ENCODE results near the gene FGD4. TPM values are rescaled to one million over a fixed set of nuclear protein-coding genes. Genes with fewer than 3 reads are reported as not detected.

FGD4 gene
- total RNA-seq, 6 experiments from 2014 or later, result 1.9 to 5.6 (median 4.8) TPM

DNA sequence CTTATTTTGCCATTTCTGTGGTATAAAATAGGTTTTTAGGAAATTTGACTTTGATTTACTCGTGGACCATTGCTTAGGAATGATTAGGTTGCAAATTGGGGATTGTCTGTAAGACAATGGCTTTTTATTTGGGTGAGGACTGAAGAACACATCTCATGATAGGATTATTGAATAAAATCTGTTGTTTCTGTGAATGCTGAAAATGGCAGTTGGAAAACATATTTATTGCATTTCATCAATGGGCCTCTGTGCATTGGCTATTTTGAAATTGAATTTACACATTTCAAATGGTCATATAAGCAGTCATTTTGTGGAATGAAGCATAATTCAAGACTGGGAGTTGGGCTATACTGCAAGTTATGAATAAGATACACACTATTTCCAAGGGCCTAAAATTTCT, 46.0 kb downstream of the FGD4 start:
- DNase-seq, result no peak
- peaks cover 8% of the 10 kb centered on the region for H3K27me3 Mint-ChIP-seq (ENCODE audit: insufficient read depth)
- no peaks in the 10 kb centered on the region for H3K9me3 Mint-ChIP-seq
- H3K4me1 Mint-ChIP-seq (ENCODE audit: low read depth), result peaks cover 13% of the 10 kb centered on the region
- H3K36me3 Mint-ChIP-seq (ENCODE audit: low read depth), result no peaks in the 10 kb centered on the region
- H3K4me3 Mint-ChIP-seq, result no peak overlapping the region
- H3K27ac Mint-ChIP-seq, result no peak overlapping the region
- TF ChIP-seq, protein P1, sequence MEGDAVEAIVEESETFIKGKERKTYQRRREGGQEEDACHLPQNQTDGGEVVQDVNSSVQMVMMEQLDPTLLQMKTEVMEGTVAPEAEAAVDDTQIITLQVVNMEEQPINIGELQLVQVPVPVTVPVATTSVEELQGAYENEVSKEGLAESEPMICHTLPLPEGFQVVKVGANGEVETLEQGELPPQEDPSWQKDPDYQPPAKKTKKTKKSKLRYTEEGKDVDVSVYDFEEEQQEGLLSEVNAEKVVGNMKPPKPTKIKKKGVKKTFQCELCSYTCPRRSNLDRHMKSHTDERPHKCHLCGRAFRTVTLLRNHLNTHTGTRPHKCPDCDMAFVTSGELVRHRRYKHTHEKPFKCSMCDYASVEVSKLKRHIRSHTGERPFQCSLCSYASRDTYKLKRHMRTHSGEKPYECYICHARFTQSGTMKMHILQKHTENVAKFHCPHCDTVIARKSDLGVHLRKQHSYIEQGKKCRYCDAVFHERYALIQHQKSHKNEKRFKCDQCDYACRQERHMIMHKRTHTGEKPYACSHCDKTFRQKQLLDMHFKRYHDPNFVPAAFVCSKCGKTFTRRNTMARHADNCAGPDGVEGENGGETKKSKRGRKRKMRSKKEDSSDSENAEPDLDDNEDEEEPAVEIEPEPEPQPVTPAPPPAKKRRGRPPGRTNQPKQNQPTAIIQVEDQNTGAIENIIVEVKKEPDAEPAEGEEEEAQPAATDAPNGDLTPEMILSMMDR (IDR thresholded peaks at IDR 0.05), result no peak

DNA sequence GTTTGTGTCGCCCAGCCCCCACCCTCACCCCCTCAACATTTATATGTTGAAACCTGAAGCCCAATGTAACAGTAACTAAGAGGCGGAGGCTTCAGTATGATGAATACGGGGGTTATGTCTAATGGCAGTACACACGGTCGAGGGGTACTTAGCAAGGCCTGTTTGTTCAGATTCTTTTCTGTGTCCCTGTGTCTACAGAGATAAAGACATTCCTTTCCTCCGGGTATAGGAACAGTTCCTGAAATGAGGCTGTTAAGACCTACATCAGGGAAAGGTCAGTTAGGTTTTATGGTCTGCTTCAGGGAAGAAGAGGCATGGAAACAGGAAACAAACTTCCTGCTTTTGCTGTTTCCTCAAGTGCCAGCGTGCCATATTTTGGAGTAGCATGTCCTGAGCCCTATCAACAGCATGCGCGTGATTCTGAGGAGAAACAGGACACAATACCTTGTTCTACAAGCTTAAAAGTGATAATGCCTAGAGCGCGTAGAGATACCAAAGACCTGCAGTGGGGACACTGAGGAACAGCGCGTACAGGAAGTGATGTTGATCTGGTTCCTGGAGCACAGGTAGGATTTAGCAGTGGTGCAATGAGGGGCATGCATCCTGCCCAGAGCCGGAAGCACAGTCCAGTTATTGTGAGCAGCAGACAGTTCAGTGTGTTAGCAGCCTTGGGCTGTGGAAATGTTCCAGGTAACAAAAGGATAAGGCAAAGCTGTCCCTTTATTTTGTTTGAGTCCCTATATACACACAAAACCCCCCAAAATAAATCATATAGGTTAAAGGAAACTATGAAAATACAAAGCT, 47.2 kb downstream of the FGD4 start:
- H3K9me3 Mint-ChIP-seq, result no peaks in the 10 kb centered on the region
- no peak for DNase-seq
- peaks cover 6% of the 10 kb centered on the region for H3K27me3 Mint-ChIP-seq (ENCODE audit: insufficient read depth)
- TF ChIP-seq, protein P1 (IDR thresholded peaks at IDR 0.05), result no peak
- H3K4me1 Mint-ChIP-seq (ENCODE audit: low read depth), result peaks cover 13% of the 10 kb centered on the region
- no peak overlapping the region for H3K4me3 Mint-ChIP-seq
- H3K27ac Mint-ChIP-seq, result no peak overlapping the region
- H3K36me3 Mint-ChIP-seq (ENCODE audit: low read depth), result no peaks in the 10 kb centered on the region

DNA sequence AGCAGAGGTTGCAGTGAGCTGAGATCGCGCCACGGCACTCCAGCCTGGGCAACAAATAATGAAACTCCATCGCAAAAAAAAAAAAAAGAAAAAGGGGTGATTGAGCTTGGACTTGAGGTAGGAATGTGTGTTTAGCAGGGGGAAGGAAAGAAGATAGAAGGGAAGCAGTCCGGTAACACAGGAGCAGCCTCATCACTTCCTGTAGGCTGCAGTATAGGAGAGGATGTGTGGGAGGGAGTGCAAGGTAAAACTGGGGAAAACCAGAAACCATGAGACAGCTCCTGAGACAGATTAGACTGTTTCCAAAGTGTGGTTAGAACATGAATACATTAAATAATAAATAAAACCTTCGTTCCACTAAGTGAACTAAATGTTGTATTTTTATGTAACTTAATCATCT, 49.2 kb downstream of the FGD4 start:
- peaks cover 13% of the 10 kb centered on the region for H3K4me1 Mint-ChIP-seq (ENCODE audit: low read depth)
- H3K9me3 Mint-ChIP-seq, result no peaks in the 10 kb centered on the region
- TF ChIP-seq, protein P1 (IDR thresholded peaks at IDR 0.05), result no peak
- H3K27ac Mint-ChIP-seq, result no peak overlapping the region
- no peak overlapping the region for H3K4me3 Mint-ChIP-seq
- H3K27me3 Mint-ChIP-seq (ENCODE audit: insufficient read depth), result peaks cover 2% of the 10 kb centered on the region
- DNase-seq, result no peak
- H3K36me3 Mint-ChIP-seq (ENCODE audit: low read depth), result no peaks in the 10 kb centered on the region

DNA sequence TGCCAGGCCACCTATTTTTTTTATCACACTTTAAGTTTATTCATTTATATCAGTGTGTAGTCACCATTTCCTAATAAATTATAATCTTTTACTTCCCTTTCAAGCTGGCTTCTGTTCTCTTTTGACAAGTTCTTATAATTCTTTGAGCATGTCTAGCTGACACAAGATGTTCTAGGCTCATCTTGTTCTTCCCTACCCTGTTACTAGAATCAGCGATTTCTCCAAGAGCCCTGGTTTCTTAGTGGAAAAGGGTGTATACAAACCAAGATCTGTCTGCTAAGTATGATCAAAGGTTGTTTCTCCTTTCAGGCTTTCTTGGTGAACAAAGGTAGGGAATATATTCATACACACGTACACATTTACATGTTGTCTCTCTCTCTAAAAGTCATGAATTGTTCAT, 51.0 kb downstream of the FGD4 start:
- Mint-ChIP-seq H3K9me3 (no peaks in the 10 kb centered on the region), H3K4me1 (ENCODE audit: low read depth) (peaks cover 22% of the 10 kb centered on the region), H3K36me3 (ENCODE audit: low read depth) (no peaks in the 10 kb centered on the region), H3K27ac (no peak overlapping the region), H3K27me3 (ENCODE audit: insufficient read depth) (peaks cover 2% of the 10 kb centered on the region), H3K4me3 (no peak overlapping the region)
- DNase-seq, result no peak
- TF ChIP-seq, protein P1 (IDR thresholded peaks at IDR 0.05), result no peak

DNA sequence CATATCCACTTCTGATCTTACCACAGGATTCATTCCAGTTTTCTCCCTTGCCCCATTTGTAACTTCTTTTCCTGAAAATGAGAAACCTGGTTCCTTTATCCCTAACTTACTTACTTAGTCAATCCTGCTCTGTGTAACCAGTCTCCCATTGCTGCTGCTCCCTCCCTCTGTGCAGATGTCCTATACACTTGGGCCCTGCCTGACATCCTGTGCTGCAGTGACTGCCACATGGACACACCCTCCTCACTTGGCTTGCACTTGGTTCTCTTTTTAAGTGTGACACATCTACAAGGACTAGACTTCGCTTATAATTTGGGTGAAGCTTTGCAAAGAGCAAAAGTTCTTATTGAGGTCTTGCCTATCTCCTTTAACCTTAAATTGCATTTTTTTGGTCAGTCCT, 51.4 kb downstream of the FGD4 start:
- Mint-ChIP-seq H3K4me3 (no peak overlapping the region), H3K36me3 (ENCODE audit: low read depth) (no peaks in the 10 kb centered on the region), H3K4me1 (ENCODE audit: low read depth) (peaks cover 25% of the 10 kb centered on the region), H3K27ac (no peak overlapping the region), H3K27me3 (ENCODE audit: insufficient read depth) (peaks cover 2% of the 10 kb centered on the region), H3K9me3 (no peaks in the 10 kb centered on the region)
- TF ChIP-seq, protein P1 (IDR thresholded peaks at IDR 0.05), result no peak
- no peak for DNase-seq
